NT2/D1 (cell line): ENCODE measurements around the gene PDGFD.

Experiments used
- YY1 ChIP-seq: IDR thresholded peaks from 2 replicates; pipeline ENCODE4 v1.6.1; 2011; ENCODE audit not compliant: insufficient read length, insufficient read depth
- ZNF274 ChIP-seq: IDR thresholded peaks from 2 replicates; pipeline ENCODE4 v1.6.1; 2011; ENCODE audit warnings: mild to moderate bottlenecking, low read depth, low read length

- TF ChIP-seq ZNF274 (no peak), YY1 (no peak)
Measured at GRCh38 chr11:104090767-104091166, 73.2 kb downstream of the PDGFD start.
